Skeletal muscle satellite cell (primary cell): ENCODE data around the gene OCLN.
A peak's percentile ranks its signal among the peaks of the same experiment; 100 is the strongest.

Experiments
- H3K27me3 ChIP-seq: 2 replicates; pipeline ENCODE4 v1.7.0; 2013; ENCODE audit warnings: low read length; ENCODE audit not compliant: control insufficient read depth, insufficient read depth
- H3K36me3 ChIP-seq: 2 replicates; pipeline ENCODE4 v1.7.0; 2013; ENCODE audit warnings: mild to moderate bottlenecking, control low read depth, low read length; ENCODE audit not compliant: insufficient read depth
- H3K4me1 ChIP-seq: 2 replicates; pipeline ENCODE4 v1.7.0; 2013; ENCODE audit warnings: low read length; ENCODE audit not compliant: control insufficient read depth, insufficient read depth
- H3K4me2 ChIP-seq: 2 replicates; pipeline ENCODE4 v1.7.0; 2013; ENCODE audit warnings: mild to moderate bottlenecking, low read length
- H3K4me3 ChIP-seq: 2 replicates; pipeline ENCODE4 v1.7.0; 2013; ENCODE audit warnings: low read length
- H3K9ac ChIP-seq: 2 replicates; pipeline ENCODE4 v1.7.0; 2013; ENCODE audit warnings: mild to moderate bottlenecking, low read depth, low read length, moderate library complexity
- H3K9me3 ChIP-seq: replicated peaks from 2 replicates; pipeline ENCODE4 v1.7.0; 2013; ENCODE audit warnings: mild to moderate bottlenecking, control low read depth, low read length

Gene OCLN

DNA sequence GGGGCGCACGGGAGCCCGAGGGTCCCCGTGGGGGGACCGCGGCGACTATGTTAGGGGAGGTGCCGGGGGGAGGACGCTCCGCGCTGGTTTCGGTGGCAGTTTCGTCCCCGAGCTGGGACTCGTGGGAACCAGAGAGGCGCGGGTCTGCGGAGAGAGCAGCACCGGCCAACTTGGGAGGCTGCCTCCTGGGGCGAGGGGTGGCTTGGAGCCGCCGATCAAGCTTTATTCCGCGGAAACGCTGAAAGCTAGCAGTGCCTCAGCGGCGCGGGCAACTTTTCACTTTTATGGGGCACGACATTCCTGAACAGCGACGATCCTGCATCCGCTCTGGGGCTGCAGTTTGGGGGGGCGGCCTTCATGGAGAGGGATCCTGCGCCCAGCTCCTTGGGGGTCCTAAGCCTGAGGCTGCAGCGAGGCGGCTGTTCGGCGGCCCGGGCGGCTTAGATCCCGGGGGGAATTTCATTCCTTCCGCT, 369 bp downstream of the OCLN start:
- Histone ChIP-seq H3K4me1 (peaks cover 18% of the 10 kb centered on the region), H3K36me3 (no peaks in the 10 kb centered on the region), H3K9ac (no peak overlapping the region), H3K4me3 (peak overlapping the region; percentile 75), H3K9me3 (no peaks in the 10 kb centered on the region), H3K27me3 (peaks cover 70% of the 10 kb centered on the region), H3K4me2 (peak overlapping the region; percentile 97)

- Histone ChIP-seq H3K4me2 (peak overlapping the region; percentile 97), H3K4me1 (peaks cover 18% of the 10 kb centered on the region), H3K27me3 (peaks cover 69% of the 10 kb centered on the region), H3K36me3 (no peaks in the 10 kb centered on the region), H3K4me3 (peak overlapping the region; percentile 75), H3K9ac (peak overlapping the region; percentile 35), H3K9me3 (no peaks in the 10 kb centered on the region)
Observed at GRCh38 chr5:69493396-69494133, 975 bp downstream of the OCLN start.

DNA sequence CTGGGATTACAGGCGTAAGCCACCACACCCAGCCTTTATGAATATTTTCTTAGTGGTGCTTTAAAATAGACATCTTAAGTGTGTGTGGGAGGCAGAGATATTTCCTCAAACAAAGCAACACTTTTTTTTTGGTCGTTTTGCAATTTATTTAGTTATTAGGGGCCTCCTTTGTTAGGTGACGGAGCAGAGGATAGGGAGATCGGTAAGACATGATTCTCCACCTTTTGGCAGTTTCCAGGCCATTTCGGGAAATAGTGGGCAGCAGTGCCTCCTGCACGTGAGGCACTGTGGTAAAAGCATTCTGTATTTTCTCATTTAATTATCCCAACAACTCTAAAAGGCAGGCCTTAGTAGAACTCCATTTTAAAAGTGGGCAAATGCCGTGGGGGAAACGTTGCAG, 1.9 kb downstream of the OCLN start:
- Histone ChIP-seq H3K27me3 (peaks cover 60% of the 10 kb centered on the region), H3K4me3 (no peak overlapping the region), H3K36me3 (no peaks in the 10 kb centered on the region), H3K4me1 (peaks cover 18% of the 10 kb centered on the region), H3K4me2 (no peak overlapping the region), H3K9ac (no peak overlapping the region), H3K9me3 (no peaks in the 10 kb centered on the region)

DNA sequence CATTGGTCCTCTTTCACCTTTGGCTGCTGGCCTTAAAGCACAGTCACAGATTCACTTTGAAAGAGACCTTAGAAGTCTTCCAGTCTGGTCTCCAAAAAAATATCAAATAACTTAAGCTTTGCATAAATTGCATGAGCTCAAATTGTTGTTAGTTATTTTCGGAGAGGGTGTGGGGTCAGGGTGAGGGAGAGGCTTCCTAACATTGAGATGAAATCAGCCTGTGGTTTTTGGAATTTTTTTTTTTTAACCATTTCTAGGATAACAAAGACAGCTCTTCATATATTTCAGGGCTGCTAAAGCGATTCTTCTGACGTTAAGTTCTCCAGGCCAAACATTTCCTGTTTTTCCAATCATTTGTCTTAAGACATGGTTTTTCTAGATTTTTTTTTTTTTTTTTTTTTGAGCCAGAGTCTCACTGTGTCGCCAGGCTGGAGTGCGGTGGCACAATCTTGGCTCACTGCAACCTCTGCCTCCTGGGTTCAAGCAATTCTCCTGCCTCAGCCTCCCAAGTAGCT, 4.5 kb downstream of the OCLN start:
- Histone ChIP-seq H3K9me3 (no peaks in the 10 kb centered on the region), H3K4me3 (no peak overlapping the region), H3K36me3 (no peaks in the 10 kb centered on the region), H3K4me1 (peaks cover 22% of the 10 kb centered on the region), H3K27me3 (peaks cover 36% of the 10 kb centered on the region), H3K4me2 (no peak overlapping the region), H3K9ac (no peak overlapping the region)

DNA sequence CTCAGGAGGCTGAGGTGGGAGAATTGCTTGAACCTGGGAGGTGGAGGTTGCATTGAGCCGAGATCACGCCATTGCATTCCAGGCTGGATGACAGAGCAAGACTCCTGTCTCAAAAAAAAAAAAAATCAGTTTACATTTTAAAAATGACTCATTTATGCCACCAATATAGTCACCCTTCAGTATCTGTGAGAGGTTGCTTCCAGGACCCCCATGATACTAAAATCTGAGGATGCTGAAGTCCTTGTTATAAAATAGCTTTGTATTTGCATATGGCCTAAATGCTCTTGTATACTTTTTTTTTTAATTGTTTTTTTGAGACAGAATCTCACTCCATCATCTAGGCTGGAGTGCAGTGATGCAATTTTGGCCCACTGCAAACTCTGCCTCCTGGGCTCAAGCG, 5.8 kb downstream of the OCLN start:
- peaks cover 23% of the 10 kb centered on the region for H3K4me1 ChIP-seq
- H3K4me3 ChIP-seq, result no peak overlapping the region
- H3K4me2 ChIP-seq, result no peak overlapping the region
- H3K9me3 ChIP-seq, result no peaks in the 10 kb centered on the region
- no peak overlapping the region for H3K9ac ChIP-seq
- H3K27me3 ChIP-seq, result peaks cover 23% of the 10 kb centered on the region
- H3K36me3 ChIP-seq, result no peaks in the 10 kb centered on the region

- H3K4me2 ChIP-seq, result peak overlapping the region; percentile 55
- H3K36me3 ChIP-seq, result no peaks in the 10 kb centered on the region
- no peaks in the 10 kb centered on the region for H3K27me3 ChIP-seq
- H3K9ac ChIP-seq, result no peak overlapping the region
- H3K4me1 ChIP-seq, result peaks cover 22% of the 10 kb centered on the region
- no peaks in the 10 kb centered on the region for H3K9me3 ChIP-seq
- peak overlapping the region; percentile 22 for H3K4me3 ChIP-seq
Observed at GRCh38 chr5:69502367-69502766, 9.8 kb downstream of the OCLN start.

DNA sequence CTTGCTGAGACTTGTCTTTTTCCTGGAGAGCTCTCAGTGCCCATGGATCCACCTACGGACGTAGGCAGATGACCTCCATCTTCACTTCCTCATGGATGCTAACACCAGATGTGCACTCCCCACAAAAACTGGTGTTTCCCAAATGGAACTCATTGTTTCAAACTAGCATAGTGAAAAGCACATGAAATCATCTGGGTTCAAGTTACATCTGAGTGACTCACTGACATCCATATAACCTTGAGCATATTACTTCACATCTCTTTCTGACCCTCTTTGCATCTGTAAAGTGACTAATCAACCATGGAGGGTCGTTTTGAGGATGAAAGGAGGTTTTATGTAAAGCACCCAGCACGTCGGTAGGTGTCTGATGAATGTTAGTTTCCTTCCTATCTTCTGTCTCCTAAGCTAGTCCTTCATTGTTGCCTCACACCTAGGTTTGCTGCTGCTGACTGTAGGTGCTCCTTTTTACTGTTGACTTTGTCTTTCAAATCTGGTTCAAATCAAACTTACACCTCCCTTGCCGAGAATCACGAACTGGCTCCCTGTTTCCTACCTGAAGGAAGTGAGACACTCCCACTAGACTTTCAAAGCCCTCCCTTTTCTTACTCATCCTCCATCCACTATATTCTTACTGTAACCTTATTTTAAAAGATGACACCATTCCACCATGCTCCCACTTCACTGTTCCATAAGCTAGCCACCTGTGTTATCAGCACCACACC, 10.3 kb downstream of the OCLN start:
- H3K36me3 ChIP-seq, result no peaks in the 10 kb centered on the region
- peak overlapping the region; percentile 55 for H3K4me2 ChIP-seq
- H3K4me3 ChIP-seq, result peak overlapping the region; percentile 22
- peaks cover 22% of the 10 kb centered on the region for H3K4me1 ChIP-seq
- H3K9me3 ChIP-seq, result no peaks in the 10 kb centered on the region
- no peaks in the 10 kb centered on the region for H3K27me3 ChIP-seq
- H3K9ac ChIP-seq, result no peak overlapping the region

GRCh38 chr5:69504036-69504435, 11.4 kb downstream of the OCLN start:
- H3K9ac ChIP-seq, result no peak overlapping the region
- peaks cover 22% of the 10 kb centered on the region for H3K4me1 ChIP-seq
- H3K4me3 ChIP-seq, result no peak overlapping the region
- H3K4me2 ChIP-seq, result peak overlapping the region; percentile 36
- H3K9me3 ChIP-seq, result no peaks in the 10 kb centered on the region
- no peaks in the 10 kb centered on the region for H3K27me3 ChIP-seq
- no peaks in the 10 kb centered on the region for H3K36me3 ChIP-seq

- Histone ChIP-seq H3K4me1 (peaks cover 22% of the 10 kb centered on the region), H3K9me3 (no peaks in the 10 kb centered on the region), H3K4me3 (no peak overlapping the region), H3K27me3 (no peaks in the 10 kb centered on the region), H3K9ac (no peak overlapping the region), H3K4me2 (no peak overlapping the region), H3K36me3 (no peaks in the 10 kb centered on the region)
Observed at GRCh38 chr5:69505306-69505705, 12.7 kb downstream of the OCLN start.

DNA sequence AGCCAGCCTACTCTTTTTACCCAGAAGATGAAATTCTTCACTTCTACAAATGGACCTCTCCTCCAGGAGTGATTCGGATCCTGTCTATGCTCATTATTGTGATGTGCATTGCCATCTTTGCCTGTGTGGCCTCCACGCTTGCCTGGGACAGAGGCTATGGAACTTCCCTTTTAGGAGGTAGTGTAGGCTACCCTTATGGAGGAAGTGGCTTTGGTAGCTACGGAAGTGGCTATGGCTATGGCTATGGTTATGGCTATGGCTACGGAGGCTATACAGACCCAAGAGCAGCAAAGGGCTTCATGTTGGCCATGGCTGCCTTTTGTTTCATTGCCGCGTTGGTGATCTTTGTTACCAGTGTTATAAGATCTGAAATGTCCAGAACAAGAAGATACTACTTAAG, 16.6 kb downstream of the OCLN start:
- peaks cover 15% of the 10 kb centered on the region for H3K4me1 ChIP-seq
- H3K27me3 ChIP-seq, result no peaks in the 10 kb centered on the region
- no peak overlapping the region for H3K9ac ChIP-seq
- no peak overlapping the region for H3K4me3 ChIP-seq
- H3K4me2 ChIP-seq, result no peak overlapping the region
- no peaks in the 10 kb centered on the region for H3K9me3 ChIP-seq
- H3K36me3 ChIP-seq, result no peaks in the 10 kb centered on the region

GRCh38 chr5:69510694-69511093, 18.1 kb downstream of the OCLN start:
- Histone ChIP-seq H3K4me3 (no peak overlapping the region), H3K36me3 (no peaks in the 10 kb centered on the region), H3K4me2 (no peak overlapping the region), H3K4me1 (peaks cover 15% of the 10 kb centered on the region), H3K9me3 (no peaks in the 10 kb centered on the region), H3K9ac (no peak overlapping the region), H3K27me3 (no peaks in the 10 kb centered on the region)
